Activated CD4-positive, alpha-beta memory T cell treated with anti-CD3 and anti-CD28 coated beads for 36 hours (primary cell): ENCODE results near the gene ADD3. TPM values are rescaled to one million over a fixed set of nuclear protein-coding genes. Genes with fewer than 3 reads are reported as not detected.
A peak's percentile ranks its signal among the peaks of the same experiment; 100 is the strongest.
"Not testable (repeated sequence)": the region's sequence is repeated elsewhere in the genome, so short reads cannot be mapped to it uniquely, and the experiment has no call there.

ENCODE experiments used
- CTCF ChIA-PET: fragments of 350-600 bp; sonication (Branson Sonifier 250); formaldehyde crosslinking; loops from one replicate; lab custom pipeline; 2021; ENCODE audit warnings: antibody characterized with exemption, inconsistent platforms; lab: Charles Lee
- POLR2A ChIA-PET: fragments of 350-600 bp; sonication (Branson Sonifier 250); formaldehyde crosslinking; loops from one replicate; lab custom pipeline; 2021; ENCODE audit warnings: antibody characterized with exemption; lab: Charles Lee
- DNase-seq: peaks from one replicate; pipeline ENCODE4 v3.0.0-alpha.2; 2020
- H3K27ac Mint-ChIP-seq: one replicate; pipeline ENCODE4 v1.8.0; 2021; ENCODE audit warnings: mixed read lengths
- H3K27me3 Mint-ChIP-seq: one replicate; pipeline ENCODE4 v1.8.0; 2021; ENCODE audit warnings: mixed read lengths
- H3K36me3 Mint-ChIP-seq: one replicate; pipeline ENCODE4 v1.8.0; 2021; ENCODE audit warnings: mixed read lengths
- H3K4me1 Mint-ChIP-seq: one replicate; pipeline ENCODE4 v1.8.0; 2021; ENCODE audit warnings: low read depth, mixed read lengths
- H3K4me3 Mint-ChIP-seq: one replicate; pipeline ENCODE4 v1.8.0; 2021; ENCODE audit warnings: mild to moderate bottlenecking, mixed read lengths
- H3K9me3 Mint-ChIP-seq: one replicate; pipeline ENCODE4 v1.8.0; 2021; ENCODE audit warnings: mixed read lengths
- intact Hi-C: fragments of 100-400 bp; cut with micrococcal nuclease; formaldehyde crosslinking; loops from one replicate; pipeline ENCODE4 v1.15.1; 2023
- total RNA-seq, 2 experiments: library from RNA; stranded (reverse); gene quantifications; one replicate each; pipeline ENCODE4 v1.2.3, GENCODE V29; 2021

ADD3 gene
- total RNA-seq, 2 experiments from 2014 or later = 92.3 to 93.3 TPM

- H3K9me3 Mint-ChIP-seq, POLR2A ChIA-PET, H3K27me3 Mint-ChIP-seq, H3K27ac Mint-ChIP-seq, DNase-seq, H3K4me3 Mint-ChIP-seq, intact Hi-C loops: not testable (repeated sequence)
- CTCF ChIA-PET = interaction anchor here (0.8 kb wide), 1 partner anchor 230 kb away, joined by 4 read pairs; no protein-coding TSS in a partner anchor
- H3K4me1 Mint-ChIP-seq = peaks cover 13% of the 10 kb centered on the region
- H3K36me3 Mint-ChIP-seq = peaks cover 45% of the 10 kb centered on the region
These were observed 106.9 kb downstream of the ADD3 start for GRCh38 chr10:110114668-110115067.

DNA sequence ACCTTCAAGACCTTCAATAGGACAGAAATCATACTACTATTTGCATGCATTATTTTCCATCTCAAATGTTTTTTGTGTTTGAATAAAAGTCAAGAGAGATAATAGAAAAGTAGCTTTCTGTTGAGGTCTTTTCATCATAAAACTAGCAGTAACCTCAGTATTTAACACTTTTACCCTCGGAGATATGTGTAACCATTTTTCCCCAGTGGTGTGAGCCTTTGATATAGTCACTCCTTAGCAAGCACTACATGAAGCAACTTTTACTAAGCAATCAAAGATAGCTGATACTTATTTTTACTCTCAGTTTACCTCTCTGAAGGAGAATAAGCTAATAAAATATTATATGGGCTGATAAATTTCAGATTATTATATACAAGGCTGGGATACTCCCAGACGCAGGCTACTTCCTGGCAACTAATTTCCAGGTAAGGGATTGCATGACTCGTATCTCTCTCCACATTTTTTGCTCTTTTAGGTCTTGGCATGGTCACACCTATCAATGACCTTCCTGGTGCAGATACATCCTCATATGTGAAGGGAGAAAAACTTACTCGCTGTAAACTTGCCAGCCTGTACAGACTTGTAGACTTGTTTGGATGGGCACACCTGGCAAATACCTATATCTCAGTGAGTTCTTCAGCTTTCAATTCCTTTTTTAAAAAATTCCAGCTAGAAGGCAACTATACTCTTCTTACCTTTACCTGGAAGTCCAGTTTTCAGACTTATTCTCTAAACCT, 108.2 kb downstream of the ADD3 start:
- Mint-ChIP-seq H3K9me3 (no peaks in the 10 kb centered on the region), H3K27ac (peak overlapping the region; percentile 6), H3K4me1 (peaks cover 5% of the 10 kb centered on the region), H3K4me3 (no peak overlapping the region), H3K36me3 (peaks cover 44% of the 10 kb centered on the region), H3K27me3 (no peaks in the 10 kb centered on the region)
- POLR2A ChIA-PET = no interaction called here
- DNase-seq = no peak
- intact Hi-C loops = no loop called here
- CTCF ChIA-PET = interaction anchor here (1.1 to 1.2 kb wide), 2 partner anchors 137 to 232 kb away, joined by 3 to 4 read pairs; no protein-coding TSS in a partner anchor

DNA sequence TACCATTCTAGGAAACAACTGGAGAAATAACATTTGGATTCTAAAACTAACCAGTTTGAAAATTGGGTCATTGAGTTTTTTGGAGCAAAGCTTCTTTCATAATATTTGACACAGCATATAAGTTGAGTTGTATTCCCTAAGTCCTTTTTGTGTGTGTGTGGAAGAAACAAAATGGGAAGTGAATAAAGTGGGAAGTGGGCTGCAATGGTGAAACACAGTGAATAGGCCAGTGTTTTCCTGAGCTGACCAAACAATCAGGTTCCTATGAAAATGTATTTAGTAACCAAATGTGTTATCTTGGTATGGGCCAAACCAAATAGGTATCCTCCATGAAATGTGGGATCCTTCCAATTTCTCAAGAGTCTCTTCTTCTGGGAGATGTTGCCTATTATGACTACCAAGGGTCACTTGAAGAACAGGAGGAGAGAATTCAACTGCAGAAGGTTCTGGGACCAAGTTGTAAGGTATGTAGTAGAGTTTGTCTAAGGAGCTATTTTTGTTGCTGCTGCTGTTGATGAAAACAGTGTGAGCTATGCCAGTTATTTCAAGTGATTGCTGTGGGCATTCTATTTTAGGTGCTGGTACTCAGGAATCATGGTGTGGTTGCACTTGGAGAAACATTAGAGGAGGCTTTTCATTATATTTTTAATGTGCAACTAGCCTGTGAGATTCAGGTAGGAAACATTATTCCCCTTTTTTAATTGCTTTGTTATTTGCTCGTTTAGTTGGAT, 111.3 kb downstream of the ADD3 start:
- Mint-ChIP-seq H3K9me3 (no peaks in the 10 kb centered on the region), H3K4me3 (no peak overlapping the region), H3K4me1 (peaks cover 5% of the 10 kb centered on the region), H3K27me3 (no peaks in the 10 kb centered on the region), H3K36me3 (peaks cover 50% of the 10 kb centered on the region), H3K27ac (peak overlapping the region; percentile 21)
- DNase-seq = no peak
- CTCF ChIA-PET = interaction anchor here (1.3 to 1.4 kb wide), 3 partner anchors 12 to 160 kb away, joined by 3 to 8 read pairs (median 5); no protein-coding TSS in a partner anchor
- POLR2A ChIA-PET = no interaction called here
- intact Hi-C loops = no loop called here

DNA sequence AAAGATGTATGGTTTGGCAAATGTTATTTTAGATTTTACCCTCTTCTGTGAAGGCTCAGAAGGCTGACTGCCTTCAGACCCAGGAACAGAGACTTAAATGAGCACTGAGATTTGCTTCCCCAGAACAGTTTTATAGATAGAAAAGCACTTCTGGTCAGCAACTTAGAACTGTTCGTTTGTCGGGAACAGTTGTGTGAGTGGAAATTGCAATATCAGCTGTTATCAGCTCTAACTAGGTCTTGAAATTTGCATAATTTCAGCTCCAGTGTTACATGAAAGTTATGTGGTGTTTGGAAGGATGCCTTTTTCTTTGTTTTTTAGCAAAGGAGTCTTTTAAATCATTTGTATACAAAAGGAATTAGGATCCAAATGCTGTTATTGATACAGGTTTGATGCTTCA, 115.8 kb downstream of the ADD3 start:
- Mint-ChIP-seq H3K27me3 (no peaks in the 10 kb centered on the region), H3K4me3 (no peak overlapping the region), H3K27ac (no peak overlapping the region), H3K9me3 (no peaks in the 10 kb centered on the region), H3K4me1 (no peaks in the 10 kb centered on the region), H3K36me3 (peaks cover 44% of the 10 kb centered on the region)
- ChIA-PET CTCF (no interaction called here), POLR2A (no interaction called here)
- intact Hi-C loops = no loop called here
- no peak for DNase-seq

- H3K4me1 Mint-ChIP-seq = peaks cover 3% of the 10 kb centered on the region
- DNase-seq = no peak
- H3K9me3 Mint-ChIP-seq = no peaks in the 10 kb centered on the region
- H3K27me3 Mint-ChIP-seq = no peaks in the 10 kb centered on the region
- CTCF ChIA-PET = no interaction called here
- H3K27ac Mint-ChIP-seq = peak overlapping the region; percentile 1
- H3K36me3 Mint-ChIP-seq = peaks cover 34% of the 10 kb centered on the region
- POLR2A ChIA-PET = no interaction called here
- intact Hi-C loops = no loop called here
- H3K4me3 Mint-ChIP-seq = no peak overlapping the region
These were observed 121.7 kb downstream of the ADD3 start for GRCh38 chr10:110129490-110129889.

GRCh38 chr10:110134917-110135316, 127.1 kb downstream of the ADD3 start:
- Mint-ChIP-seq H3K27me3 (no peaks in the 10 kb centered on the region), H3K27ac (no peak overlapping the region), H3K36me3 (peaks cover 16% of the 10 kb centered on the region), H3K9me3 (no peaks in the 10 kb centered on the region), H3K4me3 (no peak overlapping the region), H3K4me1 (peaks cover 26% of the 10 kb centered on the region)
- no peak for DNase-seq
- ChIA-PET POLR2A (no interaction called here), CTCF (interaction anchor here (0.5 to 1.9 kb wide), 3 partner anchors 144 to 250 kb away, joined by 3 to 14 read pairs (median 3); no protein-coding TSS in a partner anchor)
- intact Hi-C loops = loop anchor here (10.0 kb wide), 1 partner anchor 410 kb away; no protein-coding TSS in a partner anchor

DNA sequence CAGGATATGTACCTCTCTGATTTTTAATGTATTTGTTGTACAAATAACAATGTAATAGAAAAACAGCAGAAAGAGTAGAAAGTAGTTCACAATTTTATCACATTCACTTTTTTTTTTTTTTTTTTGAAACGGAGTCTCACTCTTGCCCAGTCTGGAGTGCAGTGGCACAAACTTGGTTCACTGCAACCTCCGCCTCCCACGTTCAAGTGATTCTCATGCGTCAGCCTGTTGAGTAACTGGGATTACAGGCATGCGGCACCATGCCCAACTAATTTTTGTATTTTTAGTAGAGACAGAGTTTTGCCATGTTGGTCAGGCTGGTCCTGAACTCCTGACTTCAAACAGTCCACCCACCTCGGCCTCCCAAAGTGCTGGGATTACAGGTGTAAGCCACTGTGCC, 128.1 kb downstream of the ADD3 start:
- Mint-ChIP-seq H3K4me1 (peaks cover 26% of the 10 kb centered on the region), H3K36me3 (peaks cover 12% of the 10 kb centered on the region)
- POLR2A ChIA-PET, H3K4me3 Mint-ChIP-seq, DNase-seq, H3K27me3 Mint-ChIP-seq, H3K27ac Mint-ChIP-seq, H3K9me3 Mint-ChIP-seq: not testable (repeated sequence)
- CTCF ChIA-PET = interaction anchor here (0.8 to 1.9 kb wide), 6 partner anchors 47 to 252 kb away, joined by 3 to 14 read pairs (median 4); no protein-coding TSS in a partner anchor
- intact Hi-C loops = loop anchor here (2.0 to 10.0 kb wide), 2 partner anchors 157 to 409 kb away; no protein-coding TSS in a partner anchor

DNA sequence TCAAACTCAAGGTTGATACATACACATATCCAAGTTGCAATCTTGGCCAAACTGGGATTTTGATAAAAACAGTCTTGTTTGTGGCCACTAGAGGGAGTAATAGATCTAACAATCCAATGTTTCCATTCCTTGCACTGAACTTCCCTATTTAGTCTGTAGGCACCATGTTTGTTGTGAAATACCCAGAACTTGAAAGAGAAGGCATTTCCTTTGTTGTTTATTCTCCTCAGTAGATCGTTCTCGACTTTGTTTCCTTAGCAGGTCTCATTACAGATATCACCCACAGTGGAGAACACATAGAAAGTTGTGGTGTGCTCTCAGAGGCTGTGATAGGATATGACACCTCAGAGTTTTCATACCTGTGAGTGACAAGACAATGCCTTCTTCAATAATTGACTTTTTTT, 129.4 kb downstream of the ADD3 start:
- Mint-ChIP-seq H3K4me1 (peaks cover 37% of the 10 kb centered on the region), H3K27me3 (no peaks in the 10 kb centered on the region), H3K4me3 (no peak overlapping the region), H3K36me3 (peaks cover 7% of the 10 kb centered on the region), H3K27ac (peak overlapping the region; percentile 6), H3K9me3 (no peaks in the 10 kb centered on the region)
- POLR2A ChIA-PET = interaction anchor here (1.0 to 1.4 kb wide), 2 partner anchors 73 to 85 kb away, joined by 3 to 4 read pairs; no protein-coding TSS in a partner anchor
- intact Hi-C loops = loop anchor here (1.0 to 10.0 kb wide), 6 partner anchors 70 to 408 kb away; partner anchors contain the start of gene MXI1
- no peak for DNase-seq
- CTCF ChIA-PET = interaction anchor here (0.6 to 3.0 kb wide), 36 partner anchors 13 to 1985 kb away, joined by 3 to 60 read pairs (median 7); partner anchors contain the start of gene SMNDC1

DNA sequence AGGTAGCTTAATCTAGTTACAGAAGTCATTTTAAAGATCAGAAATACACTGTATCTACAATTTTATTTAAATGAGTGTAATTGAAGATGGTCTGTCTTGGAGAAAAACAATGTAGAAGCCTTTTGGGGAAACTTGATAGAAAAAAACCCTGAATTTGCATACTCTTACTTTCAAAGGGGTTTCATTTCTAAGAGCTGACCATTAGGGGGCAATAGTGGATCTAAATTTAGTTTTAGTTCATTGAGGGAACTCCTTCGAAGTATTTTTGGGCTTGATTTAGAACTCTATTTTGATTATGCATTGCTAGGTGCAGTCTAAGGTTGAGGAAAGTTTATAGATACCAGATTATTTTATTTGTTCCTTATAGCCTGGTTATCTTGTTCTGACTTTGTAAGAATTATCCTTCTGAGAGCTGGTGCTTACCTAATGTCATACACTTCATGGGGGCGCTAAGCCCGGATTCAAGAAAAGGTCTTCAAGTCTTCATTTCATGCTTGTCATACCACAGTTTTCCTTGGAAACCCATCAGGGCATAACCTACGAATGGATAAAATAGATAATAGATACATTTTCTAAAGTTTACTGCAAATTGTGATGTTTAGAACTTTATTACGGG, 130.5 kb downstream of the ADD3 start:
- Mint-ChIP-seq H3K4me1 (peaks cover 42% of the 10 kb centered on the region), H3K27me3 (no peaks in the 10 kb centered on the region), H3K36me3 (no peaks in the 10 kb centered on the region), H3K9me3 (no peaks in the 10 kb centered on the region), H3K27ac (no peak overlapping the region), H3K4me3 (no peak overlapping the region)
- ChIA-PET POLR2A (interaction anchor here (0.9 to 1.4 kb wide), 3 partner anchors 72 to 166 kb away, joined by 3 to 4 read pairs (median 3); partner anchors contain the start of gene SMNDC1), CTCF (interaction anchor here (0.6 to 3.0 kb wide), 42 partner anchors 12 to 458 kb away, joined by 3 to 60 read pairs (median 6); partner anchors contain the start of gene SMNDC1)
- no peak for DNase-seq
- intact Hi-C loops = loop anchor here (1.0 to 10.0 kb wide), 3 partner anchors 141 to 406 kb away; no protein-coding TSS in a partner anchor

GRCh38 chr10:110141185-110141584, 133.4 kb downstream of the ADD3 start:
- no peak for DNase-seq
- Mint-ChIP-seq H3K9me3 (no peaks in the 10 kb centered on the region), H3K27me3 (no peaks in the 10 kb centered on the region), H3K36me3 (no peaks in the 10 kb centered on the region), H3K4me3 (no peak overlapping the region), H3K4me1 (peaks cover 34% of the 10 kb centered on the region), H3K27ac (no peak overlapping the region)
- CTCF ChIA-PET = interaction anchor here (0.6 to 2.8 kb wide), 8 partner anchors 19 to 417 kb away, joined by 3 to 20 read pairs (median 4); no protein-coding TSS in a partner anchor
- intact Hi-C loops = no loop called here
- POLR2A ChIA-PET = interaction anchor here (0.7 kb wide), 1 partner anchor 150 kb away, joined by 4 read pairs; no protein-coding TSS in a partner anchor
